GM19455 (cell line): ENCODE data around the gene INTS11.
A peak's percentile ranks its signal among the peaks of the same experiment; 100 is the strongest.

Source experiments
- ATAC-seq: cut with Tn5 transposase; IDR thresholded peaks from one replicate; pipeline ENCODE4 v1.9.1; 2021; ENCODE audit not compliant: unreplicated experiment

The INTS11 gene

DNA sequence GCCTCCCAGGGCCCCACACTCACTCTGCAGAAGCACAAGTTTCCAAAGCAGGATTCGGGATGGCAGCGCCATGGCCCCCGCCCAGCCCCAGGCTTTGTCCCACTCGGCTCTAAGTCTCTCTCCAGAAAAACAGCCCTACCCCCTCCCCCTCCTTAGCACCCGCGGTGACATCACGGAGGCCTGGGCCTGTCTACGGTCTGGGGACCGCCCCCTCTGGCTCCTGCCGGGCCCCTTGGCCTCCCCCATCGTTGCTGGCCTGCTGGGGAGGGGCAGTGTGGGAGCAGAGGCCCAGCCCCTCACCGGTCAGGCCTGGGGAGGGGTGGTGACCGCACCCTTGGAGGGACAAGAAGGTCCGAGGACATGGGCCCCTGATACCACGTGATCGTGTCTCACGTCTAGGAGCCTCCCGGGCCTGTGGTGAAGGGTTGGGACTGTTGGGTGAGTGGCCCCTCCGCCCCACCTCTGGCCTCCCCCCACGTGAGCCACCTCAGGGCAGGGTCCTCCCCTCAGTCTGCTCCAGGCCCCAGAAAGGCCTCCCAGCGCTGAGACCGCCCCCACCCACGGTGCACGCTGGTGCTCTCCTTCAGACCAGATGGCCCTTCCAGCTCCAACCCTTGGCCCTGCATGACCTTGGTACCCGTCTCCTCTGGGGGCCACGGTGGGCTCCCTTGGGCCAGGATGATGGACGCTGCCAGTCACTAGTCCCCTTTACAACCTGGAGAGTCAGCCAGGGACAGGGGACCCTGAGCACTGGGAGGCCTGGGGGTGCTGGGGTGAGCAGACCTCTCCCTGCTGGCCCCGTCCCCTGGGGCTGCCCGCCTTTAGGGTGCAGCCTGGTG, 34.2 kb upstream of the INTS11 start, which contains the start of gene MXRA8:
Gene MXRA8 (minus strand): TSS at position 123 of the 839 bp plus-strand sequence. CDS start 51 bp downstream, at position 72.
- ATAC-seq = no peak

DNA sequence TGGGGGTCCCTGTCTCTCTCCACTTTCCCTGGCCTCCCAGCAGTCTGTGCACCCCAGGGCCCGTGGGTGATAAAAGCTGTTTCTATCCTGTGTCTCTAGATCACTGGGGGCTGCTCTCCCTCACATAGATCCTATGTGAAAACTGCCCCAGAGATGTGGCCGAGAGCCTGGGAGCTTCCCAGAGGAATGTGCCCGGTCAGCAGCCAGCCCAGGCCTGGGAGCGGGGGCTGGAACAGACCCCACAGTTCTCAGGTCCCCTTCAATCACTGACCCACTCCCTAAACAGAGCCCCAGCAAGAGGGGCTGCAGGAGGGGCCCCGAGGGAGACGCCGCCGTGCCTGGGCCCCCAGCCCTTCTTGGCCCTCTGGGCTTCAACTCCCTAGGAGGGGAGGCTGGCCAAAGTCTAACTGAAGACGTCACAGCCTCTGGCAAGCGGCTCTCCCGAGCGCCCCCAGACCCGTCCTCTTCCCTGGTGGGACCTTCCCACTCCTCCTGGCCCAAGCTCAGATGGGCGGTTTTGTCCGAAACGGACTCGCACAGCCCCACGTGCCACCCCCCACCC, 33.5 kb upstream of the INTS11 start:
- ATAC-seq = no peak

GRCh38 chr1:1356796-1357401, 32.4 kb upstream of the INTS11 start:
- no peak for ATAC-seq

- ATAC-seq = no peak
Observed at GRCh38 chr1:1356166-1356795, 31.8 kb upstream of the INTS11 start.

- no peak for ATAC-seq
Observed at GRCh38 chr1:1355416-1355815, 31.0 kb upstream of the INTS11 start.

DNA sequence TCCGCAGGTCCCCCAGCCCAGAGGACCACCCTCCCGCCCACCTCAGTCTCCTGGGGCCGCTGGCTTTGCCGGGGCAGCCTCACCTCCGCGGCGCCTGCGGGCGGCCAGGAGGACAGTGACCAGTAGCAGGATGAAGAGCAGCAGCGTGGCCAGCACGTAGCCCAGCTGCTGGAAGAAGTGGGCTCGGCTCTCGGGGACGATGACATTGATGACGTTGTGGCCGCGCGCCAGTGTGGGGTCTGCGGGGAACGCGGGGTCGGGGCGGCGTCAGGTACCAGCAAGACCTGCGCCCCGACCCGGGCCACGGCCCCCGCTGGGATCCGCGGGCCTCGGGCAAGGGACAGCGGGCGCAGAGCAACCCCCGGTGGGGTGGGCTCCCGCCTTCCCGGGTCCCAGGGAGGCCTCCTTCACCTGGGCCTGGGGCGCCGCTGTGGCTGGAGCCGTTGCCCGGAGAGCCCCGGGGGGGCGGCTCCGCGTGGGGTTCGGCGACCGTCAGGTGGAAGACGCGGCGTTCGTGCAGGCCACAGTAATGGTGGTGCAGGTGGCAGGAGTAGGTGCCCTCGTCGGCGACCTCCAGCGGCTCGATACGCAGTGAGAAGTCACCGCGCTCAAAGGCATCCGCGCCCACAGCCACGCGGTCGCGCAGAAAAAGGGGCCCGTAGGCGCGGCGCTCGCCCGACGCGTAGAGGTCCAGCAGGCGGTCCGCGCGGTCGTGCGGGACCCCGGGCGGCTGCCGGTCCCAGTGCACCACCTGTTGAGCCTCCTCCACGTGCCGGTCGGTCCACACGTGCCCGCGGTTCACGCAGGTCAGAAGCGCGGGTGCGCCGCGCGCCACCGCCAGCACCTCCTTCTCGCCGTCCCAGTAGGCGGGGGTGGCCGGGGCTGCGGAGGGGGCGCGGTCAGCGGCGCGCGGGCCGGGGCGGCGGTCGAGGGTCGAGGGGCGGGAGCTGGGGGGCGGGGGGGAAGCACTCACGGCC, 30.1 kb upstream of the INTS11 start:
- no peak for ATAC-seq

GRCh38 chr1:1353389-1354151, 29.1 kb upstream of the INTS11 start:
- no peak for ATAC-seq

GRCh38 chr1:1352786-1353388, 28.4 kb upstream of the INTS11 start:
- ATAC-seq = no peak

GRCh38 chr1:1351511-1352427, 27.3 kb upstream of the INTS11 start:
- ATAC-seq = no peak

DNA sequence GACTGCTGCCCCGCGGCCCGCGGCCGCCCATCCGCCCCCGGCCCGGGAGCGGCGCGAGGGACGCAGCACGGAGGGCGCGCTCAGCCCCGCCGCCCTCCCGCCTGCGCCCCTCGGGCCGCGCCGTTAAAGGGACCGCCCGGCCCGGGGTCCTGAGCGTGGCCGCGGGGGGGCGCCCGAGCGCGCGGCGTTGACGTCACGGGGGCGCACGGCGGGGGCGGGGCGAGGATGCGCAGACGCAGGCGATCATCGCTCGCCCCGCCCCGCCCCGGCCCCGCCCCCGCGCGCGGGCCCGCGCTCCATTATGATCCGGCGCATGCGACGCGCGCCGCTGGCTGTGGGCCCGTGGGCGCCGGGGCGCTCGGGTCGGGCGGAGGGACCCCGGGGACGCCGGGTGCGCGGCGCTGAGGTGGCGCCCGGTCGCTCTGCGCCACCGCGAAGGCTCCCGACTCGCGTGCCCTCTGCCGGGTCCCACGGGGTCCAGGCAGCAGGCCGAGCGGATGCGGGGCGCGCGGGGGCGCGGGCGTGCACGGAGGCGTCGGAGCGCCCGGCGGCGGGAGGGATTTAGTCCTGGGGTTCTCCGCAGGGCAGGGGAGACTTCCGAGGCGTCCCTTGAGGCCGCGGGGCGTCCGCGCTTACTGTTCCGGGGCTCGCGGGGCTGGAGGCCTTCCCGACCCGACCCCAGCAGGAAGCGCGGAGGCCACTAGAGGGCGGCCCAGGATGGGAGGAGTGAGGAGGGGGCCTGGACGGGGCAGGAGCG, 25.0 kb upstream of the INTS11 start, which contains the start of gene DVL1:
Gene DVL1 (minus strand): TSS at position 163 of the 757 bp plus-strand sequence. CDS start 353 bp downstream, outside the sequence.
- ATAC-seq = peak; percentile 55

- ATAC-seq = peak; percentile 21
Observed at GRCh38 chr1:1348420-1349255, 24.2 kb upstream of the INTS11 start.

- no peak for ATAC-seq
Observed at GRCh38 chr1:1347663-1348419, 23.4 kb upstream of the INTS11 start.

DNA sequence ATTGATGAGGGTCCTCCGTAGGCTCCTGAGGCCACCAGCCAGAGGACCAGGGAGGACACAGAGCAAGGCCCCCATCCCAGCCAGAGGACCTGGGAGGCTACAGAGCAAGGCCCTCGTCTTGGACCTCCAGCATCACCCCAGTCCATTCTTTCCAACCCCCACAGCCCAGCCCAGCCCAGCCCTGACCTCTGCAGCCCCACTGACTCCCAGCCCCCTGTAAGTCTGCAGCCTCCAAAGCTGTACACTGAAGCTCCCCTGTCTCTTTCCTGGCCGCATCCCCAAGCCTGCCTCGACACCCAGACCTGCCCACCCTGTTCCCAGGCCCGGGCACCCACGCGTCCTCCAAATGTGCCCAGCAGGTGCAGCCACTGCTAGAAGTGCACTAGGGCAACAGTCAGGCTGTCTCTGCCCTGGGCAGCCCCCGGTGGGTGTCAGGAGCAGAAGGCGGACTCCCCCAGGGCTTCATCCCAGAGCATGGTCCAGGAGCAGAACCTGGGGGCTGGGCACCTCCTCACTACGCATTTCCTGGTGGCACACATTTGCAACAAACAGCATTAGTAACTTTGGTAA, 22.7 kb upstream of the INTS11 start:
- no peak for ATAC-seq

DNA sequence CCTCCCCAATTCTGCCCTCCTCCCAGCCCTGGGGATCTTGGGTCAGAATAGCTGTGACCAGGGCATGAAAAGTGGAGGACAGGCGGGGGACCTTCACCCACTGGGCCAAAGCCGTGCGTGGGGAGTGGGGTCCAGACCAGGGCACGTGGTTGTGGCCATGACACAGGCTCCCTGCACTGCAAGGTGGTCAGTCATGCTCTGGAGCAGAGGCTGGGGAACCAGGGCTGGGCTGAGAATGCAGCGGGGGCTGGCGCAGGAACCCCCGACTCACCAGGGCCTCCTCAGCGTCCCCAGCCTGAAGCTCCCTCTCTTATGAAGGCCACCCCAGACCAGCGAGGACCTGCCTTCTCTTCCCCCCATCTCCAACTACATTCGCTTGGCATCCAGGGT, 22.0 kb upstream of the INTS11 start:
- no peak for ATAC-seq

DNA sequence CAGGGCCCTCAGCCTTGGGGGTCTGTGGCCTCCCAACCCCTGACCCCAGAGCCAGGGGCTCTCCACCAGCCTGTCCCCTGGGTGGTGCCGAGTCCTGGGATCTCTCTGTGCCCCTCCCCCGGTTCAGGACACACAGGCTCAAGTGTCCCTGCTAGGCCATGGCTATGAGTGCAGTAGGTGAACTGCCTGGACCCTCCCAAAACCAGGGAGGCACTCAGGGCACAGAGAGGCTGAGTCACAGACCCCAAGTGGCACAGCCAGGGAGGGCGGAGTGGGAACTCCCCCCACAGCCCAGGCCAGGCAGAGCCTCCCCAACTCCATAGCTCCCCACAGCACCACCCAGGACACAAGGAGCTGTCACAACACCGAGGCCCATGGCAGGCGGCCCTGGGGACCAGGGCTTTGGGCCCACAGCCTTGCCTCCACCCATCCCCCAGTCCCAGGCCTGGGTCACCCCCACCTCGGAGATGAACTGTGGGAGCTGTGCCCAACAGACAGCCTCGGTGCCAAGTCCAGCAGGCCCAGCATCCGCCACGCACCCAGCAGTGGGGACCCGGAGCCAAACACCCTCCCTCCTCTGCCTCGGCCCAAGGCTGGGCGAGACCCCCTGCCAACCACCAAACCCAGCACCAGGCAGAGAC, 21.5 kb upstream of the INTS11 start:
- ATAC-seq = no peak
